Lower leg skin (tissue), 3 donors: ENCODE data around the gene MRPL36.

ENCODE experiments used
- CTCF ChIP-seq, 3 donors: fragments of 450-650 bp; IDR thresholded peaks; one replicate each; pipeline ENCODE4 v1.5.1; 2016; ENCODE audit warnings: antibody characterized with exemption in 3 of 3, mild to moderate bottlenecking in 3 of 3, moderate library complexity in 2 of 3
- POLR2A ChIP-seq, 2 donors: fragments of 450-650 bp; IDR thresholded peaks; one replicate each; pipeline ENCODE4 v1.6.1; 2016 to 2017; ENCODE audit warnings: antibody characterized with exemption in 2 of 2, mild to moderate bottlenecking in 1 of 2, moderate library complexity in 1 of 2

DNA sequence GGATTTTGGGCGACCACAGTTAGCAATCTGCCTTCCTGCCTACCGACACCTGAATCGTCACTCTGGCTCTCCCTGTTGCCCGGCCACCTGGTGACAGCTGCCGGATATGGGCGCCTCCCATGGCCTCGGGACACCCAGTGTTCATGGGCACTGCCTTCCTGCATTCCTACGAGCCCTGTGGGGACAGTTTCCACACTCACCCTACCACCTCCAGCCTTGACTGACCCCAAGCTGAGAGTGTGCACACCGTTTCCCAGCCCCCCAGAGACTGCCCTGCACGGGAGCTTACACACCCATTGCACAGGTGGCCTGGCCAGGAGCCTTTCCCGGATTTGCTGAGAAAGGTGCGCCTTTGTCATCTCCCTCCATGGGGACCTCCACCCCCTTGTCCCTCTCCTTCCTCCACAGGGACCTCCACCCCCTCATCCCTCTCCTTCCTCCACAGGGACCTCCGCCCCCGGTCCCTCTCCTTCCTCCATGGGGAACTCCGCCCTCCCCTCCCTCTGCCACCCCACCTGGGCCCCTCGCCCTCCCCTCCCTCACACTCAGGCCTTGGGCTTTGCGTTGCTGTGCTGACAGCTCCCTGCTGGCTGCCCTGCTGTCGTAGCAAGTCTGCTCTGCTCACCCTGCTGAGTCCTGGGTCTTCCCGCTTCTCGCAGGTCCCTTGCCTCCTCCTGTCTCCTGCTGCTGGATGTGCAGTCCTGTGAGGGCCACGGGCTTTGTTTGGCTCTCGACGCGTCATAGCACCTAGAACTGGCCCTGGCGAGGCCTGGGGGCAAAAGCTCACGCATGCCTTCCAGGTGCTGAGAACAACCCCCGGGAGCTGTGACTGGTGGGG is 48.4 kb downstream of the MRPL36 start:
- TF ChIP-seq POLR2A (IDR thresholded peaks at IDR 0.05) (no peak), CTCF (IDR thresholded peaks at IDR 0.05) (no peak)
